ENCODE measurements around the gene SERPINB12. TPM values are rescaled to one million over a fixed set of nuclear protein-coding genes. Genes with fewer than 3 reads are reported as not detected.

Gene SERPINB12
- total and polyA plus RNA-seq, 10 of the 15 experiments (the other 5 are each of a cell fraction or from before 2014, with no cell fraction given) = not detected

GRCh38 chr18:63545000-63545399 is 2.8 kb downstream of the SERPINB12 start:
- Histone ChIP-seq H3K9ac (ENCODE audit: control insufficient read depth, insufficient read depth, low read length) (no peak overlapping the region), H3K9me3 (replicated peaks; ENCODE audit: control insufficient read depth, insufficient read depth, low read length) (no peaks in the 10 kb centered on the region), H3K79me2 (ENCODE audit: control insufficient read depth, insufficient read depth, low read length) (no peaks in the 10 kb centered on the region), H3K4me3 (no peak overlapping the region), H3K27me3 (replicated peaks in 1 of 2; ENCODE audit: control insufficient read depth in 2 of 2, insufficient read depth in 2 of 2, low read length in 1 of 2) (no peaks in the 10 kb centered on the region; a peak in 1 of 4 replicates), H4K20me1 (ENCODE audit: control insufficient read depth, insufficient read depth) (no peaks in the 10 kb centered on the region), H3K4me2 (ENCODE audit: control insufficient read depth, insufficient read depth) (no peak overlapping the region), H3K27ac (ENCODE audit: control insufficient read depth, insufficient read depth) (no peak overlapping the region), H3K4me1 (ENCODE audit: control insufficient read depth, insufficient read depth, low read length) (no peaks in the 10 kb centered on the region), H3K36me3 (ENCODE audit: control insufficient read depth in 2 of 2, insufficient read depth in 2 of 2, low read length in 1 of 2) (no peaks in the 10 kb centered on the region), H2AFZ (ENCODE audit: control insufficient read depth, low read depth, low read length) (no peak overlapping the region)
- ChIA-PET SMC1A (ENCODE audit: uncharacterized antibody, unreplicated experiment) (interaction anchor here (0.7 to 1.2 kb wide), 3 partner anchors 18 to 27 kb away, joined by 3 read pairs; no protein-coding TSS in a partner anchor), POLR2A (interaction anchor here (0.6 kb wide), 1 partner anchor 74 kb away, joined by 4 read pairs; no protein-coding TSS in a partner anchor), RAD21 (ENCODE audit: unreplicated experiment) (interaction anchor here (1.3 kb wide), 1 partner anchor 33 kb away, joined by 3 read pairs; no protein-coding TSS in a partner anchor), CTCF (interaction anchor here (1.5 kb wide), 1 partner anchor 29 kb away, joined by 3 read pairs; no protein-coding TSS in a partner anchor)
- DNase-seq (ENCODE audit: low read depth, low spot score) (no peak), ATAC-seq (no peak), FAIRE-seq (no peak)
- TF ChIP-seq CHD4 (IDR thresholded peaks at IDR 0.05) = no peak
- no peak for TF ChIP-seq POU2F2 (IDR thresholded peaks at IDR 0.05; ENCODE audit: borderline replicate concordance, low read depth, low read length)
- TF ChIP-seq ZZZ3 (IDR thresholded peaks at IDR 0.05; ENCODE audit: control insufficient read depth, insufficient read length, low read depth) = no peak
- TF ChIP-seq JUND (IDR thresholded peaks at IDR 0.05; ENCODE audit: low read depth, low read length) = no peak
- in situ Hi-C loops (cut with MboI) = loop anchor here (10.0 kb wide), 1 partner anchor 60 kb away; no protein-coding TSS in a partner anchor
- intact Hi-C loops (cut with micrococcal nuclease; ENCODE audit: unreplicated experiment) = no loop called here
- WGBS (ENCODE audit: insufficient coverage, insufficient replicate concordance, low lambda C conversion rate, missing lambda C conversion rate) = 0% methylated on average over 3 of the region's 3 CpGs
- BruUV-seq (replicated peaks) = no TSS peak

- Histone ChIP-seq H3K4me2 (ENCODE audit: control insufficient read depth, insufficient read depth) (no peak overlapping the region), H3K4me3 (no peak overlapping the region), H4K20me1 (ENCODE audit: control insufficient read depth, insufficient read depth) (no peaks in the 10 kb centered on the region), H3K36me3 (ENCODE audit: control insufficient read depth in 2 of 2, insufficient read depth in 2 of 2, low read length in 1 of 2) (no peaks in the 10 kb centered on the region), H2AFZ (ENCODE audit: control insufficient read depth, low read depth, low read length) (no peak overlapping the region), H3K27ac (ENCODE audit: control insufficient read depth, insufficient read depth) (no peak overlapping the region), H3K9me3 (replicated peaks; ENCODE audit: control insufficient read depth, insufficient read depth, low read length) (no peaks in the 10 kb centered on the region), H3K27me3 (replicated peaks in 1 of 2; ENCODE audit: control insufficient read depth in 2 of 2, insufficient read depth in 2 of 2, low read length in 1 of 2) (no peaks in the 10 kb centered on the region; a peak in 1 of 4 replicates), H3K79me2 (ENCODE audit: control insufficient read depth, insufficient read depth, low read length) (no peaks in the 10 kb centered on the region), H3K4me1 (ENCODE audit: control insufficient read depth, insufficient read depth, low read length) (no peaks in the 10 kb centered on the region), H3K9ac (ENCODE audit: control insufficient read depth, insufficient read depth, low read length) (no peak overlapping the region)
- no peak for DNase-seq (ENCODE audit: low read depth, low spot score)
- ChIA-PET POLR2A (no interaction called here), RAD21 (ENCODE audit: unreplicated experiment) (interaction anchor here (1.3 kb wide), 1 partner anchor 28 kb away, joined by 5 read pairs; no protein-coding TSS in a partner anchor), CTCF (interaction anchor here (0.8 to 2.1 kb wide), 7 partner anchors 13 to 39 kb away, joined by 3 to 11 read pairs (median 5); no protein-coding TSS in a partner anchor), SMC1A (ENCODE audit: uncharacterized antibody, unreplicated experiment) (interaction anchor here (0.6 to 2.1 kb wide), 6 partner anchors 9 to 31 kb away, joined by 3 to 8 read pairs (median 3); no protein-coding TSS in a partner anchor)
- TF ChIP-seq POLR2A (IDR thresholded peaks at IDR 0.05; ENCODE audit: low read depth, low read length) (no peak), CREM (IDR thresholded peaks at IDR 0.05; ENCODE audit: low read depth) (no peak), HDAC6 (IDR thresholded peaks at IDR 0.05; ENCODE audit: unreplicated experiment) (no peak), RB1 (IDR thresholded peaks at IDR 0.05; ENCODE audit: borderline replicate concordance) (no peak), SIN3A (IDR thresholded peaks at IDR 0.05; ENCODE audit: low read depth, low read length) (no peak), ZNF384 (IDR thresholded peaks at IDR 0.05; ENCODE audit: borderline replicate concordance, low read depth, low read length) (no peak), BMI1 (IDR thresholded peaks at IDR 0.05; ENCODE audit: borderline replicate concordance) (no peak)
- ATAC-seq = no peak
- in situ Hi-C loops (cut with MboI) = no loop called here
- FAIRE-seq = no peak
- intact Hi-C loops (cut with micrococcal nuclease; ENCODE audit: unreplicated experiment) = no loop called here
- WGBS (ENCODE audit: insufficient coverage, insufficient replicate concordance, low lambda C conversion rate, missing lambda C conversion rate) = 0% methylated on average over 1 of the region's 1 CpG
- BruUV-seq (replicated peaks) = no TSS peak
Observed at GRCh38 chr18:63550068-63550467, 7.9 kb downstream of the SERPINB12 start.

Data from GM12878 (cell line).